Measurements from ENCODE around the gene DRAXIN.

- TF ChIP-seq CTCF (IDR thresholded peaks at IDR 0.05) (no peak), JUND (IDR thresholded peaks at IDR 0.05) (no peak), EZH2phosphoT487 (IDR thresholded peaks at IDR 0.05; ENCODE audit: borderline replicate concordance, low read depth) (no peak), USF2 (IDR thresholded peaks at IDR 0.05; ENCODE audit: borderline replicate concordance, low read depth, low read length) (no peak), NFIC (IDR thresholded peaks at IDR 0.05; ENCODE audit: borderline replicate concordance) (no peak), CHD2 (IDR thresholded peaks at IDR 0.05; ENCODE audit: low read length, partially characterized antibody) (no peak), EP300 (IDR thresholded peaks at IDR 0.05; ENCODE audit: borderline replicate concordance in 1 of 2, low read depth in 1 of 2, low read length in 1 of 2) (no peak), POLR2AphosphoS5 (IDR thresholded peaks at IDR 0.05; ENCODE audit: low read depth, low read length) (no peak), TCF12 (IDR thresholded peaks at IDR 0.05) (no peak), FOSL2 (IDR thresholded peaks at IDR 0.05; ENCODE audit: borderline replicate concordance, low read depth) (no peak), GABPA (IDR thresholded peaks at IDR 0.05; ENCODE audit: low read depth) (no peak), REST (IDR thresholded peaks at IDR 0.05; ENCODE audit: low read depth, low read length) (no peak), GATA2 (CRISPR knock-in tag; IDR thresholded peaks at IDR 0.05) (no peak), SIN3A (IDR thresholded peaks at IDR 0.05; ENCODE audit: borderline replicate concordance, low read depth, low read length) (no peak)
These were observed 40.3 kb downstream of the DRAXIN start for GRCh38 chr1:11731691-11732283.

Data from SK-N-SH (cell line).